Karpas-422 (cell line): ENCODE data around the gene CSNK2A1. TPM values are rescaled to one million over a fixed set of nuclear protein-coding genes. Genes with fewer than 3 reads are reported as not detected.

Source experiments
- DNase-seq: peaks from one replicate; pipeline ENCODE4 v3.0.0-alpha.2; 2015
- H2AFZ ChIP-seq: fragments of 200-600 bp; sonication (generic); 2 replicates; pipeline ENCODE4 v1.6.1; 2014; ENCODE audit warnings: antibody characterized with exemption, low read length, mixed read lengths
- H3K27ac ChIP-seq: fragments of 200-600 bp; sonication (generic); 2 replicates; pipeline ENCODE4 v1.5.1; 2014; ENCODE audit warnings: mild to moderate bottlenecking, low read length, moderate library complexity
- H3K27me3 ChIP-seq: fragments of 200-600 bp; sonication (generic); 2 replicates; pipeline ENCODE4 v1.6.1; 2014; ENCODE audit warnings: low read length, mixed read lengths
- H3K36me3 ChIP-seq: fragments of 200-600 bp; sonication (generic); 2 replicates; pipeline ENCODE4 v1.6.1; 2014; ENCODE audit warnings: low read length, mixed read lengths; ENCODE audit not compliant: insufficient read depth
- H3K4me1 ChIP-seq: fragments of 200-600 bp; sonication (generic); 2 replicates; pipeline ENCODE4 v1.6.1; 2014; ENCODE audit warnings: mild to moderate bottlenecking, low read length, mixed read lengths
- H3K4me2 ChIP-seq: fragments of 200-600 bp; sonication (generic); 2 replicates; pipeline ENCODE4 v1.6.1; 2014; ENCODE audit warnings: low read length, low read depth, mild to moderate bottlenecking; ENCODE audit not compliant: poor library complexity, severe bottlenecking
- H3K4me3 ChIP-seq: fragments of 200-600 bp; sonication (generic); 2 replicates; pipeline ENCODE4 v1.5.1; 2014; ENCODE audit warnings: mild to moderate bottlenecking, antibody characterized with exemption, low read length, mixed read lengths
- H3K79me2 ChIP-seq: fragments of 200-600 bp; sonication (generic); 2 replicates; pipeline ENCODE4 v1.6.1; 2014; ENCODE audit warnings: mild to moderate bottlenecking, low read length, mixed read lengths
- H3K9ac ChIP-seq: fragments of 200-600 bp; sonication (generic); 2 replicates; pipeline ENCODE4 v1.6.0; 2014; ENCODE audit warnings: low read length
- H3K9me2 ChIP-seq: fragments of 200-600 bp; sonication (generic), shearing (Covaris generic); replicated peaks from 2 replicates; pipeline ENCODE4 v1.6.0; 2014; ENCODE audit warnings: mild to moderate bottlenecking, low read length, moderate library complexity; ENCODE audit not compliant: insufficient read depth
- H3K9me3 ChIP-seq: fragments of 300-700, 200-600 bp; sonication (generic); 2 replicates; pipeline ENCODE4 v1.6.1; 2014; ENCODE audit warnings: low read length, mixed read lengths
- H4K20me1 ChIP-seq: fragments of 200-600 bp; sonication (generic); 2 replicates; pipeline ENCODE4 v1.6.1; 2014; ENCODE audit warnings: mild to moderate bottlenecking, antibody characterized with exemption, low read length, low read depth; ENCODE audit not compliant: insufficient read depth
- total RNA-seq: library from RNA; depleted of rRNA; stranded (reverse); fragments of >200 nt; shearing (Covaris generic); gene quantifications from 2 replicates; pipeline ENCODE4 v1.2.3, GENCODE V29; 2014; ENCODE audit warnings: low replicate concordance

CSNK2A1 gene
- total RNA-seq, 1 experiment from 2014 or later: 148 TPM

- H3K36me3 ChIP-seq: no peaks in the 10 kb centered on the region
- H3K9me2 ChIP-seq: no peaks in the 10 kb centered on the region
- H3K9me3 ChIP-seq: no peaks in the 10 kb centered on the region
- H3K4me1 ChIP-seq: no peaks in the 10 kb centered on the region
- H4K20me1 ChIP-seq: no peaks in the 10 kb centered on the region
- H3K27me3 ChIP-seq: no peaks in the 10 kb centered on the region
- no peak overlapping the region for H3K4me2 ChIP-seq
- no peak overlapping the region for H3K4me3 ChIP-seq
- DNase-seq: no peak
- no peaks in the 10 kb centered on the region for H3K79me2 ChIP-seq
- no peak overlapping the region for H3K27ac ChIP-seq
- no peak overlapping the region for H3K9ac ChIP-seq
- H2AFZ ChIP-seq: no peak overlapping the region
Measured at GRCh38 chr20:571754-572441, 28.3 kb upstream of the CSNK2A1 start.

GRCh38 chr20:568673-569415 lies 25.3 kb upstream of the CSNK2A1 start:
- no peaks in the 10 kb centered on the region for H3K79me2 ChIP-seq
- no peaks in the 10 kb centered on the region for H4K20me1 ChIP-seq
- no peaks in the 10 kb centered on the region for H3K36me3 ChIP-seq
- no peak overlapping the region for H3K27ac ChIP-seq
- no peaks in the 10 kb centered on the region for H3K27me3 ChIP-seq
- H3K4me2 ChIP-seq: no peak overlapping the region
- DNase-seq: no peak
- H3K9me2 ChIP-seq: no peaks in the 10 kb centered on the region
- no peaks in the 10 kb centered on the region for H3K9me3 ChIP-seq
- no peak overlapping the region for H3K4me3 ChIP-seq
- no peak overlapping the region for H3K9ac ChIP-seq
- H2AFZ ChIP-seq: no peak overlapping the region
- H3K4me1 ChIP-seq: no peaks in the 10 kb centered on the region

GRCh38 chr20:568097-568652 lies 24.6 kb upstream of the CSNK2A1 start:
- Histone ChIP-seq H3K9ac (no peak overlapping the region), H3K4me2 (no peak overlapping the region), H3K27me3 (no peaks in the 10 kb centered on the region), H3K79me2 (no peaks in the 10 kb centered on the region), H3K27ac (no peak overlapping the region), H3K9me2 (no peaks in the 10 kb centered on the region), H3K36me3 (no peaks in the 10 kb centered on the region), H2AFZ (no peak overlapping the region), H3K9me3 (no peaks in the 10 kb centered on the region), H4K20me1 (no peaks in the 10 kb centered on the region), H3K4me1 (no peaks in the 10 kb centered on the region), H3K4me3 (no peak overlapping the region)
- no peak for DNase-seq

GRCh38 chr20:564192-564591 lies 20.6 kb upstream of the CSNK2A1 start:
- Histone ChIP-seq H3K9me2 (no peaks in the 10 kb centered on the region), H3K4me3 (no peak overlapping the region), H3K9ac (no peak overlapping the region), H3K27ac (no peak overlapping the region), H3K27me3 (no peaks in the 10 kb centered on the region), H3K9me3 (no peaks in the 10 kb centered on the region), H3K36me3 (no peaks in the 10 kb centered on the region), H3K4me2 (no peak overlapping the region), H2AFZ (no peak overlapping the region), H4K20me1 (no peaks in the 10 kb centered on the region), H3K4me1 (no peaks in the 10 kb centered on the region), H3K79me2 (no peaks in the 10 kb centered on the region)
- DNase-seq: no peak

GRCh38 chr20:563187-563586 lies 19.6 kb upstream of the CSNK2A1 start:
- no peak overlapping the region for H3K4me2 ChIP-seq
- H3K27ac ChIP-seq: no peak overlapping the region
- H3K4me3 ChIP-seq: no peak overlapping the region
- no peak overlapping the region for H2AFZ ChIP-seq
- no peak overlapping the region for H3K9ac ChIP-seq
- H3K9me3 ChIP-seq: no peaks in the 10 kb centered on the region
- no peaks in the 10 kb centered on the region for H3K36me3 ChIP-seq
- H4K20me1 ChIP-seq: no peaks in the 10 kb centered on the region
- no peak for DNase-seq
- H3K79me2 ChIP-seq: no peaks in the 10 kb centered on the region
- no peaks in the 10 kb centered on the region for H3K9me2 ChIP-seq
- no peaks in the 10 kb centered on the region for H3K4me1 ChIP-seq
- no peaks in the 10 kb centered on the region for H3K27me3 ChIP-seq

DNA sequence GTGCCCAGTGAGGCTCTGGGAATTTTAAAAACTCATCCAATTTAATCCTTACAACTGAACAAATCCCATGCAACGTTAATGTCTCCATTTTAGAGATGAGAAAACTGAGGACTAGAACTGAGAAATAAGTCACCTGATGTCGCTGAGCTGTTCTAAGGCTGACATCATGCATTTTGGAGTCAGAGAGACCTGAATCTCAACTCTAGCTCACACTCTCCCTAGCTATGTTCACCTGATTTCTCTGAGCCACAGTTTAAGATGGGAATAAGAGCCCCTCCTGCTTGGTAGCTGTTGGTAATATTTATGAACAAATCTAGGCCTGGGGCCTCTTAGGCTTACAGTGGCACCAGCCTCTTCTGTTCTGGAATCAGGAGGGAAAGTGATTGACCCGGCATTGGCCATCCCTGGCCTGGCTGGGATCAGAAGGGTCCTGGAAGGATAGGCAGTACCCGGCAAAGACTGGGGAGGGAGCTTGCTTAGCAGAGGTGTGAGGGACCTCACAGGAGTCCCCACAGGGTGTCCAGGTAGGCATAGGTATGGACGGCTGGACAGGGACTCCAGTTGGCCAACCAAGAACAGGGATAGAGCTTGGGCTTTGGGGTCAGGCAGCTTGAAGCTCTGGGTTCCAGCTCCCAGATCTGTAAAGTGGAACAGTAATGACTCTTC lies 18.8 kb upstream of the CSNK2A1 start:
- Histone ChIP-seq H3K4me1 (no peaks in the 10 kb centered on the region), H3K9ac (no peak overlapping the region), H3K79me2 (no peaks in the 10 kb centered on the region), H3K27ac (no peak overlapping the region), H4K20me1 (no peaks in the 10 kb centered on the region), H3K9me2 (no peaks in the 10 kb centered on the region), H2AFZ (no peak overlapping the region), H3K36me3 (no peaks in the 10 kb centered on the region), H3K4me2 (no peak overlapping the region), H3K27me3 (no peaks in the 10 kb centered on the region), H3K9me3 (no peaks in the 10 kb centered on the region), H3K4me3 (no peak overlapping the region)
- DNase-seq: no peak

- H3K27me3 ChIP-seq: no peaks in the 10 kb centered on the region
- H3K9ac ChIP-seq: no peak overlapping the region
- no peak overlapping the region for H2AFZ ChIP-seq
Measured at GRCh38 chr20:561437-562231, 18.0 kb upstream of the CSNK2A1 start.

More at GRCh38 chr20:561437-562231, 18.0 kb upstream of the CSNK2A1 start:
- Histone ChIP-seq H3K4me3 (no peak overlapping the region), H3K4me2 (no peak overlapping the region), H3K4me1 (no peaks in the 10 kb centered on the region), H3K27ac (no peak overlapping the region), H3K79me2 (no peaks in the 10 kb centered on the region), H3K36me3 (no peaks in the 10 kb centered on the region), H4K20me1 (no peaks in the 10 kb centered on the region), H3K9me2 (no peaks in the 10 kb centered on the region), H3K9me3 (no peaks in the 10 kb centered on the region)
- DNase-seq: peak; percentile 84
